IMR-90 (cell line): ENCODE results near the gene ITGB2. TPM values are rescaled to one million over a fixed set of nuclear protein-coding genes. Genes with fewer than 3 reads are reported as not detected.

Source experiments
- ATAC-seq: fragments of 200-7000 bp; cut with Tn5 transposase; 2 replicates; pipeline ENCODE4 v1.9.1; 2020; ENCODE audit warnings: low read depth, mild to moderate bottlenecking, moderate library complexity
- BruUV-seq: library from RNA; stranded (reverse); fragments of 400-500 nt; replicated peaks from 2 replicates; lab custom pipeline; 2021; lab: Mats Ljungman, UMichigan
- CTCF ChIA-PET: fragments of 300-600 bp; formaldehyde crosslinking; extraction: SDS; loops from one replicate; lab custom pipeline; 2021; ENCODE audit warnings: antibody characterized with exemption; lab: Yijun Ruan, JAX
- POLR2A ChIA-PET: fragments of 300-600 bp; sonication (Branson Sonifier 250); formaldehyde crosslinking; loops from one replicate; lab custom pipeline; 2022; ENCODE audit warnings: antibody characterized with exemption; ENCODE audit not compliant: unreplicated experiment; lab: Charles Lee
- DNase-seq: peaks from one replicate; pipeline ENCODE4 v3.0.0; 2013
- H2AFZ ChIP-seq: replicated peaks from 2 replicates; pipeline ENCODE3; 2013; ENCODE audit warnings: low read length, mild to moderate bottlenecking; ENCODE audit not compliant: poor library complexity
- H2AK5ac ChIP-seq: 2 replicates; pipeline ENCODE4 v1.6.1; 2013; ENCODE audit warnings: low read depth, low read length, inconsistent platforms
- H2AK9ac ChIP-seq: replicated peaks from 2 replicates; pipeline ENCODE3; 2013; ENCODE audit warnings: mild to moderate bottlenecking, low read depth, low read length, moderate library complexity; ENCODE audit not compliant: poor library complexity
- H2BK120ac ChIP-seq: 2 replicates; pipeline ENCODE4 v1.6.1; 2013; ENCODE audit warnings: low read depth, low read length, inconsistent platforms
- H2BK15ac ChIP-seq: 3 replicates; pipeline ENCODE4 v1.6.1; 2013; ENCODE audit warnings: low read depth, low read length, inconsistent platforms
- H2BK20ac ChIP-seq: 2 replicates; pipeline ENCODE4 v1.6.1; 2013; ENCODE audit warnings: low read depth, mild to moderate bottlenecking, inconsistent platforms, low read length, moderate library complexity
- H2BK5ac ChIP-seq: 2 replicates; pipeline ENCODE4 v1.6.1; 2013; ENCODE audit warnings: mild to moderate bottlenecking, low read depth, low read length, inconsistent platforms; ENCODE audit not compliant: poor library complexity, severe bottlenecking
- H3K14ac ChIP-seq: replicated peaks from 2 replicates; pipeline ENCODE4 v1.6.1; 2013; ENCODE audit warnings: low read depth, low read length, inconsistent platforms
- H3K18ac ChIP-seq: 2 replicates; pipeline ENCODE4 v1.6.1; 2013; ENCODE audit warnings: low read depth, low read length, control low read depth
- H3K23ac ChIP-seq: 2 replicates; pipeline ENCODE4 v1.6.1; 2013; ENCODE audit warnings: low read depth, low read length, inconsistent platforms
- H3K27ac ChIP-seq: 2 replicates; pipeline ENCODE4 v1.5.1; 2013; ENCODE audit warnings: mild to moderate bottlenecking, control low read depth, low read length; ENCODE audit not compliant: insufficient read depth
- H3K27me3 ChIP-seq: 2 replicates; pipeline ENCODE4 v1.6.1; 2013; ENCODE audit warnings: low read length; ENCODE audit not compliant: control insufficient read depth, insufficient read depth
- H3K36me3 ChIP-seq: 2 replicates; pipeline ENCODE4 v1.6.1; 2013; ENCODE audit warnings: low read length, mixed read lengths; ENCODE audit not compliant: control insufficient read depth, insufficient read depth
- H3K4ac ChIP-seq: 2 replicates; pipeline ENCODE4 v1.6.1; 2013; ENCODE audit warnings: low read depth, low read length, inconsistent platforms
- H3K4me1 ChIP-seq: 2 replicates; pipeline ENCODE4 v1.6.1; 2013; ENCODE audit warnings: low read length, mixed read lengths; ENCODE audit not compliant: control insufficient read depth, insufficient read depth
- H3K4me2 ChIP-seq: 2 replicates; pipeline ENCODE4 v1.6.1; 2013; ENCODE audit warnings: low read depth, mild to moderate bottlenecking, control low read depth, low read length, moderate library complexity
- H3K4me3 ChIP-seq: 2 replicates; pipeline ENCODE4 v1.5.1; 2013; ENCODE audit warnings: low read depth, mild to moderate bottlenecking, control low read depth, low read length, moderate library complexity; ENCODE audit not compliant: insufficient read depth
- H3K56ac ChIP-seq: 2 replicates; pipeline ENCODE4 v1.6.1; 2013; ENCODE audit warnings: low read length, inconsistent platforms; ENCODE audit not compliant: insufficient read depth; ENCODE audit errors: extremely low read depth
- H3K79me1 ChIP-seq, 2 experiments: 2 replicates each; pipeline ENCODE4 v1.6.1; 2013; ENCODE audit warnings: low read length in 2 of 2, inconsistent platforms in 1 of 2, low read depth in 1 of 2
- H3K9ac ChIP-seq: 2 replicates; pipeline ENCODE4 v1.6.1; 2013; ENCODE audit warnings: low read depth, low read length, control low read depth
- H3K9me1 ChIP-seq: 2 replicates; pipeline ENCODE4 v1.6.1; 2013; ENCODE audit warnings: low read length, inconsistent platforms; ENCODE audit not compliant: insufficient read depth
- H3K9me3 ChIP-seq: 2 replicates; pipeline ENCODE4 v1.6.1; 2013; ENCODE audit warnings: low read length; ENCODE audit not compliant: control insufficient read depth, insufficient read depth
- H4K20me1 ChIP-seq: 2 replicates; pipeline ENCODE4 v1.6.1; 2013; ENCODE audit warnings: low read length, inconsistent platforms; ENCODE audit not compliant: insufficient read depth
- H4K5ac ChIP-seq: 2 replicates; pipeline ENCODE4 v1.6.1; 2013; ENCODE audit warnings: mild to moderate bottlenecking, low read depth, low read length, control low read depth
- H4K8ac ChIP-seq, 2 experiments: 2 replicates each; pipeline ENCODE4 v1.6.1; 2013; ENCODE audit warnings: low read depth in 2 of 2, low read length in 2 of 2, control low read depth in 1 of 2, inconsistent platforms in 1 of 2
- H4K91ac ChIP-seq: 2 replicates; pipeline ENCODE4 v1.6.1; 2013; ENCODE audit warnings: low read depth, low read length, inconsistent platforms; ENCODE audit not compliant: insufficient read depth
- RFX5 ChIP-seq: IDR thresholded peaks from 2 replicates; pipeline ENCODE4 v1.8.0; 2012; ENCODE audit warnings: low read depth, mild to moderate bottlenecking, low read length, moderate library complexity
- WGBS, 2 experiments: methylation state at CpG; one replicate each; pipeline versions ENCODE4 v1.1.5 to v1.1.7; 2013; ENCODE audit warnings: missing lambda C conversion rate in 2 of 2; ENCODE audit not compliant: insufficient read length in 1 of 2; ENCODE audit errors: extremely low coverage in 2 of 2; 5-methylcytosine and 5-hydroxymethylcytosine counted together
- dilution Hi-C: fragments of 300-500 bp; cut with HindIII; formaldehyde crosslinking; loops from one replicate; pipeline ENCODE4 v1.14.3; 2018; ENCODE audit warnings: low sequenced_read_pairs; ENCODE audit not compliant: unreplicated experiment
- in situ Hi-C: fragments of 300-500 bp; cut with MboI; formaldehyde crosslinking; loops from 3 replicates; pipeline ENCODE4 v1.14.3; 2019; ENCODE audit warnings: low sequenced_read_pairs, inconsistent platforms, mixed read lengths
- intact Hi-C: fragments of 100-400 bp; cut with micrococcal nuclease; formaldehyde crosslinking; loops from 2 replicates; pipeline ENCODE4 v1.10.0; 2022
- polyA plus RNA-seq, 3 experiments: library from polyadenylated mRNA; depleted of rRNA; stranded (reverse); fragments of >200 nt; gene quantifications; 2 replicates each; pipeline ENCODE4 v1.2.3, GENCODE V29; 2012; ENCODE audit warnings: low replicate concordance in 1 of 3
- total RNA-seq: library from RNA; depleted of rRNA; stranded (reverse); fragments of >200 nt; gene quantifications from 2 replicates; pipeline ENCODE4 v1.2.3, GENCODE V29; 2012

Gene ITGB2
- total and polyA plus RNA-seq, 2 of the 4 experiments (the other 2 are of a cell fraction), result 0.14 TPM; not detected in 1

DNA sequence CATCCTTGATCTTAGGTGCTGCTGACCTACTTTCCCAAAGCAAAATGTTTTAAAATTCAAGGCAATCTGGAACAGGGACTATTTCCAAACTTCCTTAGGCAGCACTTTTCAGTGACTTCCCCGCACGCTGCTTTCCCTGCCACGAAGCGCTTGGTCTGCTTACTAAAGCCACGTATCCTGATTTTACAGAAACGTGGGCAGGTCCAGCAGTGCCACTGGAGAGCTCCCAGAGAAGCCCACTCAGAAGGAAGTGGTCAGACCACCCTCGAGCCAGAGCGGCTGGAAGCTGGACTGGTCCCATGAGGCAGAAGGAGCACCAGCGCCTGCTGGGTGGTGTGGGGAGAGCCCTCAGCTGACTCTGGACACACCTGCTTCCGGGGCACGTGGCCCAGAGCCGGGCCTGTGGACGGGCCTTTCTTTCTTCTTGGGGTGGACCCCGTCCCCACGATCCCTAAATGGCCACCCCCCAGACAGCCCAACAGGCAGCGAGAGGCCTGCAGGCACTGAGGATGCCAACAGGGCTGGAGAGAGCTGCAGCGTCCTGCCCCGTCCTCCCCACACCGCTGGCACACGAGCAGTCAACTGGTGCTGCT lies 70.4 kb downstream of the ITGB2 start:
- 93% methylated on average over 12 of the region's 20 CpGs; no CpG with 5 or more reads in 1 of the 2 experiments for WGBS, 2 experiments

More for the DNA sequence above, 70.4 kb downstream of the ITGB2 start:
- Histone ChIP-seq H3K9me1 (peaks cover 13% of the 10 kb centered on the region; the same call in 1 of the 2 replicates), H3K56ac (no peak overlapping the region), H4K8ac (no peak overlapping the region), H3K9ac (no peak overlapping the region), H2BK15ac (no peak overlapping the region), H3K9me3 (no peaks in the 10 kb centered on the region), H3K14ac (no peak overlapping the region), H2AK5ac (no peak overlapping the region), H3K18ac (no peak overlapping the region), H4K5ac (no peak overlapping the region), H3K27ac (no peak overlapping the region), H3K4me3 (no peak overlapping the region), H3K23ac (no peak overlapping the region), H4K91ac (no peak overlapping the region), H2AK9ac (no peak overlapping the region), H3K4me2 (no peak overlapping the region), H3K27me3 (no peaks in the 10 kb centered on the region), H4K20me1 (peaks cover 25% of the 10 kb centered on the region), H2BK5ac (no peak overlapping the region), H3K4me1 (peaks cover 2% of the 10 kb centered on the region; the same call in 1 of the 2 replicates), H3K79me1 (peaks cover 43% of the 10 kb centered on the region in 2 experiments), H2AFZ (no peak overlapping the region), H2BK120ac (no peak overlapping the region), H3K4ac (no peak overlapping the region), H3K36me3 (peaks cover 47% of the 10 kb centered on the region), H2BK20ac (no peak overlapping the region)
- intact Hi-C loops, result no loop called here
- no peak for ATAC-seq
- no TSS peak for BruUV-seq
- in situ Hi-C loops, result no loop called here
- ChIA-PET POLR2A (no interaction called here), CTCF (no interaction called here)
- no peak for DNase-seq
- no peak for TF ChIP-seq RFX5
- dilution Hi-C loops, result no loop called here
